Measurements from ENCODE around the gene CEMIP.

The CEMIP gene

GRCh38 chr15:80902298-80902801, 123.2 kb downstream of the CEMIP start:
- DNase-seq: no peak

- DNase-seq: no peak
These were observed 125.8 kb downstream of the CEMIP start for GRCh38 chr15:80904998-80905397.

- no peak for DNase-seq
These were observed 127.1 kb downstream of the CEMIP start for GRCh38 chr15:80906159-80906766.

- DNase-seq: no peak
These were observed 132.7 kb downstream of the CEMIP start for GRCh38 chr15:80911821-80912220.

- DNase-seq: no peak
These were observed 133.5 kb downstream of the CEMIP start for GRCh38 chr15:80912673-80913072.

GRCh38 chr15:80913541-80913940, 134.4 kb downstream of the CEMIP start:
- DNase-seq: no peak

- DNase-seq: no peak
These were observed 136.3 kb downstream of the CEMIP start for GRCh38 chr15:80915472-80915871.

- no peak for DNase-seq
These were observed 136.9 kb downstream of the CEMIP start for GRCh38 chr15:80916056-80916455.

- DNase-seq: no peak
These were observed 139.1 kb downstream of the CEMIP start for GRCh38 chr15:80918196-80918783.

GRCh38 chr15:80920271-80920699, 141.1 kb downstream of the CEMIP start:
- DNase-seq: no peak

- no peak for DNase-seq
These were observed 142.7 kb downstream of the CEMIP start for GRCh38 chr15:80921736-80922410.

GRCh38 chr15:80923668-80924067, 144.5 kb downstream of the CEMIP start:
- no peak for DNase-seq

DNA sequence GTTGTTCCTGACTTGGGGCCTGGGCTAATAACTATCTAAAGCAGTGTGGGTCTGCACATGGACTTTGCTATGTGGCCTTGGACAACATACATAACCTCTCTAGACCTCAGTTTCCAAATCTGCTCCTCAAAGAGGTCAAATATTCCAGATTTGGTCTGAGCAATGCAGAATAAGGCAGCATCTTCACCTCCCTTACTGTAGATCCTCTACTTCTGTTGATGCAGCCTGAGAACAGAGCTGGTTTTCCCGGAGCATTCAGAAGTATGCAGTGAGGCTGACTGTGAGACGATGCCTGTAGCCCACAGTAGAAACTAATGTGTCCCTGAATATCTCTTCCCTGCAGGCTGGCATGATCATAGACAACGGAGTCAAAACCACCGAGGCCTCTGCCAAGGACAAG, 145.1 kb downstream of the CEMIP start:
- no peak for DNase-seq

DNA sequence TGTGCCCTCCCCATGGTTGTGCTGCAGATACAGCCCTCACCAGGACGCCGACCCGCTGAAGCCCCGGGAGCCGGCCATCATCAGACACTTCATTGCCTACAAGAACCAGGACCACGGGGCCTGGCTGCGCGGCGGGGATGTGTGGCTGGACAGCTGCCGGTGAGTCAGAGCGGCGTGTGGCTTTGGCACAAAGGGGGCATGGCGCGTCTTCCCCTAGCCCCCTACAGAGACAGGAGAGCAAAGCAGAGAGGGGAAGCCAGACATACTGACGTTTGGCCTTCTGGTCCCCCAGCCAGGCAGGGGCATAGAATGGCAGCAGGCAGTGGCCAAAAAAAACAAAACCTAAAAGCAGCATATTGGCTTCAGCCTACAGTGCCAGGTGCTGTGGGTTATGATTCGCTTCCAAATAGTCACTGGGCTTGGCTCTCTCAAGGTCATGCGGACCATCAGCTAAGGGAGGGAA, 146.5 kb downstream of the CEMIP start:
- DNase-seq: no peak

- DNase-seq: no peak
These were observed 147.0 kb downstream of the CEMIP start for GRCh38 chr15:80926126-80926525.

DNA sequence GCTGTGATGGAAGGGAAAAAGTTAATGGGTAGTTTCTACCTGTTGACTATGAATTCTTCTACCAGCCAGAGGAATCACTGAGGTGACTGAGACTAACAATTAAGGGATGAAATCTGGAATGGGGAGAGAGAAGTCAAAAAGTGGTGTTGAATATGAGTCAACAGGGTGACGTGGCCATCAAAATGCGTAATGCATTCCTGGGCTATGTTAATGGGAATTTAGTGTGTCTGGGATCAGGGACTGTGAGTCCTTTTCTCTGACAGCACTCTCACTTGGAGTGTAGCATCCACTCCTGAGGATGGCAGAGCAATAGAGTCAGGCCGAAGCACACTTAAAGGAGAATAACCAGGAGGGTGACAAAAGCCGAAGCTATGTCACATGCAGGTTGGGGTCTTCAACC, 150.1 kb downstream of the CEMIP start:
- no peak for DNase-seq

DNA sequence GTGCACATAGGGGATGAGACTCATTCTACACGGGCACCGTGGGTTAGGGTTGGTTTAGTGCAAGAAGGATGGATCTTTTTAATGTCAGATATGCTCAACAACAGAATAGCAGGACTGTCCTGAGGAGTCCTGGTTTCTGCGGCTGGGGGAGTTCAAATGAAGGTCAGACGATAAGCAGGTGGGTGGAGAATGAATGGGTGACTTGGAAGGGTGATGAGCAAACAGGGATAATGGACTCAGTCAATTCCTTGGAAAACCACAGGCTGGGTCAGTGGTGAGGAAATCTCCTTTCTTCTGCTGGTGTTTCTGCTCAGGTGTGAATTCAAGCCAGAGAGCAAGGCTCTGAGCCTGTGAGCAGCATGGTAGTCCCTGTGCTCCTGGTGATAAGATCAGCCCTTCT, 150.5 kb downstream of the CEMIP start:
- no peak for DNase-seq

DNA sequence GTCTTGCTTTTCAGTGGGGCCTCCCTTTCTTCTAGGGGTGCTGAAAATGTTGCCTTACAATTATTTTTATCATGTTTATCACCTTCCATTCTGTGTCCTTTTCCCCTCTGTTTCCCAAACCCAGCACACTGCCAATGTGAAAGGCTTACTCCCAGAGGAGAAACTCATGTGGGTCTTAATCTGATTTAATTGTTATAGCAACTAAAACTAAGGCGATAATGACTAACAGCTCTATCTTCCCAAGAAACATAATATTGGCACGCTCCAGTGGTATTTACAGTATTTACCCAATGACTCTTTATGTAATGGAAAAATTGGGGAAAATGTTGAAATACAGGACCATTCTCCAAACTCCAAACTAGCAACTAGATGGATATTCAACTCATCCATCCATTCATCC, 152.0 kb downstream of the CEMIP start:
- no peak for DNase-seq

DNA sequence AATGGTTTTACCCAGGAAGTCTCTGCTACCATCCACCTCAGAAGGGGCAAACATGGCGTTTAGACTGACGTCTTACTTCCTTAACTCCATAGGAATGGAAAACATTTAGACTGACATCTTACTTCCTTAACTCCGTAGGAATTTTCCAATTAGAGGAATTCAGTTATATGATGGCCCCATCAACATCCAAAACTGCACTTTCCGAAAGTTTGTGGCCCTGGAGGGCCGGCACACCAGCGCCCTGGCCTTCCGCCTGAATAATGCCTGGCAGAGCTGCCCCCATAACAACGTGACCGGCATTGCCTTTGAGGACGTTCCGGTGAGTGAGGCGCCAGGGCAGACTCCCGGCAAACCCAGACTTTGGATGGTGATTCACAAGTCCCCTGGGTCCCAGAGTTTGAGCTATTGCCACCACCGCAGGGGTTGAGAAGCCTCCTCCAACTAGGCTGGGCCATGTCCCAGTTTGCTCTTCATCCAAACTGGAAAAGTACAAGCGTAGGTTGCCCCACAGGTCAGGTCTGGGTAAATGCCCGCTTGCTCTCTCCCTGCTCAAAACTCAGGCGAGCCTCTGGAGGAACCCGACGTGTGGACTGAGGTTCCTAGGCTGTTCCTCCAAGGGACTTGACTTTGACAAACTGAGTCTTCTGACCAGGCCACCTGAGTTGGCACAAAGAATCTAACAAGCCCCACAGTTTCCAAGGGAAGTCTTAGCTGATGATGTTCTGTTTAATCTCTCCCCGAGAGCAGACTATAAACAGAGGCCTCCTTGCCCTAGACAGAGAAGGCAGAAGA, 152.7 kb downstream of the CEMIP start:
- no peak for DNase-seq

DNA sequence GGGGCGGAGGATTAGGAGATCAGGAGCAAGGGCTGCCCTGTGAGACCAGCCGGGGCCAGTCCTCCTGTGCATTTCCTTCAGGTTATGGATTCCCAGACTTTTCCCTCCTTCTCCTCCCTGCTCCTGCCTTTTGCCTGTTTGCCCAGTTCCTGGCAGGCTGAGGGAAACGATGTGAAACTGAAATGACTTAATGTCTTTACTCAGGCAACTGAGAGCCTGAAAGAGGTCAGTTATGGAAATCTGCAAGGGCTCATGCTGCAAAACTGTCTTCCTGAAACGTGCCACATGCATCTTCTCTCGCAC, 153.3 kb downstream of the CEMIP start:
- no peak for DNase-seq

DNA sequence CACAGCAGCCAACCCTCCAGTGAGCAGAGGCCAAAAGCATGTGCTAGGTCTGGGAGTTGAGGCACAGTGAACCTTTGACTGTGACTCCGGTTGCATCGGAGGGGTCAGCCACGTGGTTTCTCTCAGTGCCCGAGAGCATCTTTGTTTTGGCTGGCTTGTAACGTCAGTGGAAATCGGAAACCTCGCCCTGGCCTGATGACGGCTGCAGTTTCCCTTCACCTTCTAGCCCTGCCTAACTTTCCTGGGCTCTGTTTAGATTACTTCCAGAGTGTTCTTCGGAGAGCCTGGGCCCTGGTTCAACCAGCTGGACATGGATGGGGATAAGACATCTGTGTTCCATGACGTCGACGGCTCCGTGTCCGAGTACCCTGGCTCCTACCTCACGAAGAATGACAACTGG, 153.8 kb downstream of the CEMIP start:
- DNase-seq: no peak

DNA sequence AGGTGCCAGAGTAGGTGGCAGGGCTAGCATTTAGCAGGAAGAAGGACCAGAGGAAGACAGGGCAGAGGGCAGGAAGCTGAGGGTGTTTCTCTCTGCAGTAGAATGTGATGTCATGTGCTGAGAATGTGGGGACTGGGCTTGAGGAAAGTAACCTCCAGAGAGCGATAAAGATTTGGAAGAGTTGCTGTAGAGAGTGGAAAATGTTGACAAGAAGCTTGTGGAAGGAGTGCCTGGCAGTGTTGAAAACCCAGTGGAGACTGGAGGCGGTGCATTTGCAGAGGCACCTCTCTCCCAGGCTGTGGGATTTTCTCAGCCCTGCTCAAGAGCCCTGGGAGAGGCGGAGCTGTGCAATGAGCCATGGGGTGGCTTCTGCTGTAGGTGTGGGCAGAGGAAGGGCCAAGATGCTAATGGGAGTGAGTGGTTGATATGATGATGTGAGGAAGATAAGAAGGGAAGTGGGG, 155.6 kb downstream of the CEMIP start:
- DNase-seq: no peak

GRCh38 chr15:80936288-80937078, 157.3 kb downstream of the CEMIP start:
- DNase-seq: no peak
